Immature natural killer cell (primary cell): Measurements from ENCODE around the gene COL9A1. TPM values are rescaled to one million over a fixed set of nuclear protein-coding genes. Genes with fewer than 3 reads are reported as not detected.

ENCODE experiments used
- DNase-seq, 3 donors: peaks; one replicate each; pipeline ENCODE4 v3.0.0; 2022; ENCODE audit warnings: mixed read lengths in 1 of 3
- H3K27ac Mint-ChIP-seq, 6 donors: one replicate each; pipeline ENCODE4 v1.8.0; 2020; ENCODE audit warnings: mixed read lengths in 6 of 6, mild to moderate bottlenecking in 5 of 6, inconsistent platforms in 4 of 6, moderate library complexity in 3 of 6
- H3K27me3 Mint-ChIP-seq, 3 donors: one replicate each; pipeline ENCODE4 v1.8.0; 2020 to 2021; ENCODE audit warnings: low read depth in 3 of 3, mild to moderate bottlenecking in 3 of 3, mixed read lengths in 3 of 3, moderate library complexity in 3 of 3, inconsistent platforms in 1 of 3
- H3K36me3 Mint-ChIP-seq, 3 donors: one replicate each; pipeline ENCODE4 v1.8.0; 2020; ENCODE audit warnings: mixed read lengths in 3 of 3, inconsistent platforms in 2 of 3, mild to moderate bottlenecking in 2 of 3
- H3K4me1 Mint-ChIP-seq, 2 donors: one replicate each; pipeline ENCODE4 v1.8.0; 2020; ENCODE audit warnings: inconsistent platforms in 2 of 2, mild to moderate bottlenecking in 2 of 2, mixed read lengths in 2 of 2, moderate library complexity in 1 of 2
- H3K4me3 Mint-ChIP-seq, 5 donors: one replicate each; pipeline ENCODE4 v1.8.0; 2020; ENCODE audit warnings: mild to moderate bottlenecking in 5 of 5, mixed read lengths in 5 of 5, inconsistent platforms in 3 of 5, moderate library complexity in 3 of 5
- H3K9me3 Mint-ChIP-seq, 6 donors: one replicate each; pipeline ENCODE4 v1.8.0; 2020; ENCODE audit warnings: mild to moderate bottlenecking in 6 of 6, mixed read lengths in 6 of 6, inconsistent platforms in 4 of 6, moderate library complexity in 3 of 6
- polyA plus RNA-seq, 3 donors: library from polyadenylated mRNA; unstranded; fragments of 300-500 nt; fragmentation: Illumina TruSeq; gene quantifications; one replicate each; pipeline ENCODE4 v1.2.3, GENCODE V29; 2021

Gene COL9A1
- polyA plus RNA-seq, 3 donors from 2014 or later: not detected

DNA sequence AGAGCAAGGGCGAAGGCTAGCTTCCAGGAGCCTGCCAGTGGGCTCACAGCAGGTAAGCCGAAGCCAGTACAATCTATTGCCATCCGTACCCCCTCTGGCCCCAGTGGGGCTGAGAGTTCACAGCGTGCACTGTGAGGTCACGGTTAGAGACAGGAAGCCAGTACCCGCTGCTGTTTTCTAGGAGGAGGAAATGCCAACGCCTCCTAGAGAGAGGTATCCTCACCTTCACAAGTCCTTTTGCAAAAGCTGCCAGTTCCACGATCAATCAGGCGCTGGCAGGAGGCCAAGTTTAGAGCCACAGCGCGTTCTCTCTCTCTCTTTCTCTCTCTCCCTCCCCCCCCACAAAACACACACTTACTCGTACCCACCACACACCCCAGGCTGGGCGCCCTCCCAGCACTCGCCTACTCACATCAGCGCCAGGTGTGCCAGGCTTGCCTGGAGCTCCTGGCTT is 22.5 kb downstream of the COL9A1 start:
- Mint-ChIP-seq H3K4me1 (no peaks in the 10 kb centered on the region), H3K27me3 (peaks cover 0 to 5% (median 3%) of the 10 kb centered on the region in 3 donors), H3K27ac (no peak overlapping the region), H3K4me3 (no peak overlapping the region), H3K36me3 (no peaks in the 10 kb centered on the region), H3K9me3 (peaks cover 0 to 2% (median 0%) of the 10 kb centered on the region in 6 donors)
- DNase-seq: no peak

DNA sequence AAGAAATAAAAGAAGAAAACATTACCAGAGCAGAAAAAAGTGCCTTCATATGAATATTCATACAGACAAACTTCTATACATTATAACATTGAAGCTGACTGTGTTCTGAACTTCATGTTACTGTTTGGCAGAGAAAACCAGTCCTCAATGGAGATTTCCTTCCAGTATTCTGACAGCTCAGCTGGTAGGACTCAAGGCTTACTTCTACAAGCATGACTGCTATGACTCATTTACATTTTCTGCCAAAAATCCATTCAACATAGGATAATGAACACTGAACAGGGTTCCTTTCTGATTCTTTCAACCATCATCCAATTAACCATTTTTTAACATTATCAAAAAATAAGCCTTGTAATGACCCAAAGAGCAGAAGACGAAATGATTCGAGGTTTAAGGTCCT is 25.4 kb downstream of the COL9A1 start:
- H3K27me3 Mint-ChIP-seq: peaks cover 0 to 5% (median 3%) of the 10 kb centered on the region in 3 donors
- H3K4me1 Mint-ChIP-seq: no peaks in the 10 kb centered on the region
- DNase-seq: no peak
- H3K27ac Mint-ChIP-seq: no peak overlapping the region
- no peak overlapping the region for H3K4me3 Mint-ChIP-seq
- peaks cover 0 to 5% (median 0%) of the 10 kb centered on the region in 6 donors for H3K9me3 Mint-ChIP-seq
- no peaks in the 10 kb centered on the region for H3K36me3 Mint-ChIP-seq

DNA sequence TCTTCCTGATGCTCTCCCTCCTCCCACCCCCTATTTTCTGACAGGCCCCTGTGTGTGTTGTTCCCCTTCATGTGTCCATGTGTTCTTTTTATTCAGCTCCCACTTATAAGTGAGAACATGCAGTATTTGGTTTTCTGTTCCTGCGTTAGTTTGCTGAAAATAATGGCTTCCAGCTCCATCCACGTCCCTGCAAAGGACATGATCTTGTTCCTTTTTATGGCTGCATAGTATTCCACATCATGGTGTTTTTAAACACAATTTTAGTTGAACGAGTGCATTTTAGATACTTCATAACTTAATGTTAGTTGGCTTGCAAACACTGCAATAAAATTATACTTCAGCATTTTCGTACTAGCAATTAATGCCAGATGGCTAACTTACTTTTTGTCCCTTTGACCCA is 28.5 kb downstream of the COL9A1 start:
- no peak for DNase-seq
- H3K27ac Mint-ChIP-seq: no peak overlapping the region
- H3K9me3 Mint-ChIP-seq: peaks cover 0 to 5% (median 0%) of the 10 kb centered on the region in 6 donors
- H3K36me3 Mint-ChIP-seq: no peaks in the 10 kb centered on the region
- H3K4me1 Mint-ChIP-seq: no peaks in the 10 kb centered on the region
- H3K27me3 Mint-ChIP-seq: peaks cover 0 to 2% (median 0%) of the 10 kb centered on the region in 3 donors
- H3K4me3 Mint-ChIP-seq: no peak overlapping the region

DNA sequence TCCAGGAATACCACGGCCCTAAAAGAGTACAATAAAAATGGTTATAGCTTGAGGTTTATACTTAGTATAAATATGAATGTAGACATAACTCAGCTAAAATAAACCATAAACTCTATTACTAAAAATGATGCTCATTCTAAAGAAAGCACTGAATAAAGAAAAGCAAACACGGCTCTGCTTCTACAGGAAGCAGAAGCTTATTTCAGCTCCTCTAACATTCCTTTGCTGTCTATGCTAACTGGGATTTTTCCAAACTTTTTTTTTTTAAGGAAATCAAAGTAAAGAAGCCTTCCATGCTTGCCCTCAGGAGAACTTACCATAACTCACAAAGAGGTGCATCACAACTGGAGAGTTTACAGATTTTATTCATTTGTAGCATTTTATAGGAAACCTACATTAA is 30.8 kb downstream of the COL9A1 start:
- no peak for DNase-seq
- no peak overlapping the region for H3K4me3 Mint-ChIP-seq
- H3K9me3 Mint-ChIP-seq: peaks cover 0 to 5% (median 0%) of the 10 kb centered on the region in 6 donors
- H3K36me3 Mint-ChIP-seq: no peaks in the 10 kb centered on the region
- H3K27me3 Mint-ChIP-seq: peaks cover 0 to 4% (median 1%) of the 10 kb centered on the region in 3 donors
- no peak overlapping the region for H3K27ac Mint-ChIP-seq
- H3K4me1 Mint-ChIP-seq: no peaks in the 10 kb centered on the region

DNA sequence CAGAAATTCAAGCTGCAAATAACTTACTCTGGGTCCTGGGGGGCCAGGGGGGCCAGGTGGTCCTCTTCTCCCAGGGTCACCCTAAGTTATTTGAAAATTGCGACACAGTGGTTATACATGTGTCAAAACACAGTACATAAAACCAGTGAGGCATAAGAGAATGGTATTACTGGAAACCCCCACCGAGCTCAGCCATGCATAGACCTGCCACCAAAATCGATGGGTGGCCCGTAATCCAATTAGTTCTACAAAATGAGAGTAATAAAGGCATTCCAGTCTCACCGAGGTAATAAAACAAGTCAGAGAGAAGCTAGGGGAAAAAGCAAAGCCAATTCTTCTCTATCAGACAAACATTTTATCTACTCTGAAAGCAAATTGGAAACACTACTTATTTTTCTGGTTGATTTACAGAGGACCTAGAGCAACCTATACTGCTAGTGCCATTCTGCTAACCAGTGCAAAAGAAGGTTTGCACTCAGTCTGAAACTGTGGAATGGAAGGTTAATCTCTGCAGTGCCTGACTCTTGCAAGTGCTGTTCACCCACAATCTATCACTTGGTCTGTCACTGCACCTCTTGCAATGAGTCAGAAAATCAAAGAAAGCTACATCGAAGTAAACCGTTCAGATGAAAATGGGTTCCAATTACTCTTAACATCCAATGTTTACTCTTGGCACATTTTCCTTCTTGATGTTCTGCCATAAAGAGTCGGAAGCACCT is 32.4 kb downstream of the COL9A1 start:
- peaks cover 0 to 4% (median 1%) of the 10 kb centered on the region in 3 donors for H3K27me3 Mint-ChIP-seq
- H3K36me3 Mint-ChIP-seq: no peaks in the 10 kb centered on the region
- H3K9me3 Mint-ChIP-seq: peaks cover 0 to 5% (median 0%) of the 10 kb centered on the region in 6 donors
- H3K4me3 Mint-ChIP-seq: no peak overlapping the region
- H3K4me1 Mint-ChIP-seq: no peaks in the 10 kb centered on the region
- no peak overlapping the region for H3K27ac Mint-ChIP-seq
- DNase-seq: no peak

DNA sequence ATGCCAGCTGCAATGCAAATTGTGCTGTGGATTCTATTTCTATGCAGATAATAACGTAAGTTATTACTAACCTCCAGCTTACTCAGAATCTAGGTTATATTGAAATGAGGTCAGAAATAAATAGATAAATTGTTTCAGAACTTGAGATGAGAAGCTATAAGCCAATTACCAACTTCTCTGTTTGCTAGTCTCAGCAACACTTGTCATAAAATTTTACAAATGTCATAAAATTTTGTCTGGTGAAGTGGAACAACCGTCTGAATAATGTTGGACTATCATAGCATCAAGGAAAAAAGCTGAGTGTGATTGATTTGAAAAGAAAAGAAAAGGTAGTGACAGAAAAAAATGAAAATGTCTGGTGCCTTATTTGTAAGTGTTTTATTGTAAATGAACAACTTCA is 36.7 kb downstream of the COL9A1 start:
- Mint-ChIP-seq H3K27ac (no peak overlapping the region), H3K9me3 (no peaks in the 10 kb centered on the region), H3K36me3 (no peaks in the 10 kb centered on the region), H3K27me3 (peaks cover 0 to 4% (median 1%) of the 10 kb centered on the region in 3 donors), H3K4me3 (no peak overlapping the region), H3K4me1 (no peaks in the 10 kb centered on the region)
- DNase-seq: no peak

DNA sequence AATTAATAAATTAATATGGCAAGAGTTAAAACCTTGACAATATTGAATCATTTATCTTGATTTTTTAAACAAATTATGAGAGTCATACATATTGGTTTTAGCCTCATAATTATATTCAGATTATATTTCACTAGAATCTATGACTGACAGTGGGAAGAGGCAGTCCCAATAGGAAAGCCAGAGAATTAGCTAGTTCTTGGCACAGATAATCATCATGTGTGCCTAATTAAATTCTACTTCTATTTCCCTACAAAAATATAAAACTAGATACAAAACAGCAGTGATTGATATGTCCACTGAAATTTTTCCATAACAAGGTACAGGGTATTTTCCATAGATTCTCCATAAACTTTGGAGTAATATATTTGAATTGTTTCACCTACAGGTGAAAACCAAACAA is 38.6 kb downstream of the COL9A1 start:
- Mint-ChIP-seq H3K36me3 (peaks cover 0 to 3% (median 0%) of the 10 kb centered on the region in 3 donors), H3K27me3 (peaks cover 0 to 4% (median 1%) of the 10 kb centered on the region in 3 donors), H3K27ac (no peak overlapping the region), H3K9me3 (no peaks in the 10 kb centered on the region), H3K4me1 (no peaks in the 10 kb centered on the region), H3K4me3 (no peak overlapping the region)
- no peak for DNase-seq

DNA sequence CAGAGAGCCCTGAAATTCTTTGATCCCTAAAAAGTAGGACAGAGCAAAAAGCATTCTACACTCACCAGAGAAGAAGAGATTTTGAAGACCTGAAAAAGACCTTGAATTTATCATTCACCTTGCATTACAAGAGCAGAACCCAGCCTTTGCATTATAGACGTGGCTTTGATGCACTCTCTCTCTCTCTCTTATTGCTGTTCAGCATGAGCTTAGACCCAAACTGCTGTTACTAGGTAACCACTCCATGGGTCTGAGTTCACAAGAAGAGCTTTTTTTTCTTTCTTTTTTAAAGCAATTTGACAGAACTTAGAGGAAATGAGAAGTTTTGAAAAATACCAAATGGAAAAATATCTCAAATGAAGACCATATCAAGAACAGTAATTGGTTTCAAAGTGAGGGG is 44.4 kb downstream of the COL9A1 start:
- Mint-ChIP-seq H3K9me3 (peaks cover 0 to 3% (median 0%) of the 10 kb centered on the region in 6 donors), H3K36me3 (peaks cover 0 to 3% (median 0%) of the 10 kb centered on the region in 3 donors), H3K27me3 (no peaks in the 10 kb centered on the region), H3K4me1 (no peaks in the 10 kb centered on the region), H3K27ac (no peak overlapping the region), H3K4me3 (no peak overlapping the region)
- DNase-seq: no peak

DNA sequence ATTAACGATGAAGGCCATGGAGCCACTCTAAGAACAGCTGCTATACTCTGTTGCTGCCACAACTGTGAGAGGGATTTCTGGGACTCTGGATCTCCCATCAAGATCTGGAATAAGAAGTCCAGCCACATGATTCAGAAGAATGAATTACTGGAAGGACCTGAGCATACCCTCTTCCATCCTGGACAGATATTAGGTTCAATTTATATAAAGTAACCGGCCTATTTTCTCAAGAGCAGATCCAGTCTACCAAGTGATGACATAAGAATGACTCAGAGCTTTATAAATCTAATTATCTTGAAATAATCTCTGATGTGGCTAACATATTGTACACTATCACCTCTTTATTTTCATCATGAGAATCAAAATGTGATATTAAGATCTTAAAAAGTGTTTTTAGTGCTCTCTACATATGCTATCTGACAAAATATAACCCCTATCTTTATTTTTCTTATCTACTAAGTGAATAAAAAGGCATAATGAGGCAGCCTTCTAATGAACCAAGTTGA is 45.1 kb downstream of the COL9A1 start:
- Mint-ChIP-seq H3K9me3 (peaks cover 0 to 3% (median 0%) of the 10 kb centered on the region in 6 donors), H3K4me3 (no peak overlapping the region), H3K4me1 (no peaks in the 10 kb centered on the region), H3K36me3 (peaks cover 0 to 3% (median 0%) of the 10 kb centered on the region in 3 donors), H3K27ac (no peak overlapping the region), H3K27me3 (no peaks in the 10 kb centered on the region)
- DNase-seq: no peak

DNA sequence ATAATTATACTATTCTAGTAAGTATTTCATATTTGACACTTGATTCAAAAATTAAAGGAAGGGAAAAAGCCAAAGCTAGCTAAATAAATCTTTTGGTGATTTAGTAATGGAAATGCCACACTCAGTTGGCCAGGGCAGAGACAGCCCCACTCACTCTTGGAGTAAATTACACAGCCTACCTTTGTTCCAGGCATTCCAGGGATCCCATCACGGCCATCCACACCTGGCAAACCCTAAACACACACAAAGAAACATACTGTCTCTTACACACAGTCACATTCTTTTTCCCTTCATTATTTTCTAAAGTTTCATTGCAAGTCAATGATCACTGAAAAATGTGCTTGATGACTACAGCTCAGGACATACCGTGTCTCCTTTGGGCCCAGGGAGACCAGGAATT is 48.1 kb downstream of the COL9A1 start:
- no peak overlapping the region for H3K27ac Mint-ChIP-seq
- H3K4me3 Mint-ChIP-seq: no peak overlapping the region
- H3K4me1 Mint-ChIP-seq: no peaks in the 10 kb centered on the region
- H3K36me3 Mint-ChIP-seq: peaks cover 0 to 3% (median 0%) of the 10 kb centered on the region in 3 donors
- H3K27me3 Mint-ChIP-seq: no peaks in the 10 kb centered on the region
- peaks cover 0 to 3% (median 0%) of the 10 kb centered on the region in 6 donors for H3K9me3 Mint-ChIP-seq
- no peak for DNase-seq

DNA sequence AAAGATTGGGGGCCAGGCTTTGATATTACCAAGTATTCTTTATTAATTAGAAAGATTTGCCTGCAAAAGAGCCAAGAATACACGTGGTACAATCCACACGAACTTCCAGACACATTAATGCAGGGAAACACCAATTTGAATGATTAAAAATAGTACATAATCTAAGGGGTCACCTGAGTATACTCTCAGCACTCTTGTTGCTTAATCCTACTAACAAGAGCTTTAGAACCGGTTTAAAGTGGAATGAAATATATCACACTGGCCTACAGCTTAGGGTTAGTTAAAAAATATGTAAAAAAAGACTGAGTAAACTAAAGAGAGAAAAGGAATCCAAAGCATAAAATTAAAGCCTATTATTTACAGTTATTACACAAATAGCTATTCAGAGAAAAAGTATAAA is 49.0 kb downstream of the COL9A1 start:
- no peak for DNase-seq
- Mint-ChIP-seq H3K4me3 (no peak overlapping the region), H3K27ac (no peak overlapping the region), H3K4me1 (no peaks in the 10 kb centered on the region), H3K27me3 (peaks cover 0 to 4% (median 0%) of the 10 kb centered on the region in 3 donors), H3K36me3 (no peaks in the 10 kb centered on the region), H3K9me3 (peaks cover 0 to 6% (median 0%) of the 10 kb centered on the region in 6 donors)

DNA sequence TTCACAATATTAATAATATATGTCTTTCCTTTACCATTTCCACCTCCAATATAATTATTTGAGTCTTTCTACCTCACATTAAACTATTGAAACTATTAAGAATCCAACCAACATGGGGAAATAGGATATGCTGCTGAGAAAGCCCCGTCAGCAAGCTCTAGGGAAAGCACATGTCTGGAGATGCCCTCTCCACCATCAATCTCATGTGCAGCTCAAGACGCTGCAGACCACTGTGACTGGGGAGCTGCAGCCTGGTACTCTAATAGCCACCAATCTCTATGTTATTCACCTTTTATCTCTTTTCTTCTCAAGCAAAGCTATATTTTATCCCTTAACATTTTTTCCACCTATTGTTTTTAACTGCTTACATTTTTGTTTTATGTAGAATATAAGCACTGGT is 50.3 kb downstream of the COL9A1 start:
- no peak overlapping the region for H3K4me3 Mint-ChIP-seq
- H3K36me3 Mint-ChIP-seq: no peaks in the 10 kb centered on the region
- no peak overlapping the region for H3K27ac Mint-ChIP-seq

DNA sequence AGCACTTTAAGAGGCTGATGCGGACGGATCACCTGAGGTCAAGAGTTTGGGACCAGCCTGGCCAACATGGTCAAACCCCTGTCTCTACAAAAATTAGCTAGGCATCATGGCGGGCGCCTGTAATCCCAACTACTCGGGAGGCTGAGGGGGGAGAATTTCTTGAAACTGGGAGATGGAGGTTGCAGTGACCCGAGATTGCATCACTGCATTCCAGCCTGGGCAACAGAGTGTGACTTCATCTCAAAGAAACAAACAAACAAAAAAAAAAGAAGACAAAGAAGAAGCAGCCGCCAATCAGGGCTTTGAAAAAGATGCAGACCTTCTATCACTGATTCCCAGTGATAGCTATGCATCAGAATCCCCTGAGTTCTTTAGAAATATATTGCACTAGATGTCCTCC is 56.8 kb downstream of the COL9A1 start:
- Mint-ChIP-seq H3K9me3 (peaks cover 0 to 5% (median 0%) of the 10 kb centered on the region in 6 donors), H3K27ac (no peak overlapping the region), H3K27me3 (peaks cover 0 to 4% (median 3%) of the 10 kb centered on the region in 3 donors), H3K4me3 (no peak overlapping the region), H3K36me3 (no peaks in the 10 kb centered on the region), H3K4me1 (no peaks in the 10 kb centered on the region)
- no peak for DNase-seq

More for the DNA sequence above, 50.3 kb downstream of the COL9A1 start:
- no peak for DNase-seq
- Mint-ChIP-seq H3K4me1 (no peaks in the 10 kb centered on the region), H3K27me3 (peaks cover 0 to 4% (median 0%) of the 10 kb centered on the region in 3 donors), H3K9me3 (peaks cover 0 to 8% (median 0%) of the 10 kb centered on the region in 6 donors)

DNA sequence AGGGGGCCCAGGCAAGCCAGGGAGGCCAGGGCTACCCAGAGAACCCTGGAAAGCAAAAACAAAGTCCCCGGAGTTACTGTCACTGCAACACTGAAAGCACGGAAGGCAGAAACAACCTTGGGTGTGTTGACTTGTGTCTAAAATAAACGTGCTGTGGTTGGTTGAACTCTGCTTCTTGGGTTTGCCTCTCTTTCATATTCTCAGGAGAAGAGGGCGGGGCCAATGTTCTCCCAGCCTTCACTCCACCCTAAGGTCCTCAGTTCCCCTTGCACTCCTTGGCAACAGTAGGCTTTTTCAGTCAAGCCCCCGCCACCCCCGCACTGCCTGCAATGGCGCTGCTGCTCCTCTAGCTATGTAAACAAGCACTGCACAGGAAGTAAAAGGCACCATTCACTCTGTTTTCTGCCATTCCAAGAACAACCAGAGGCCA is 60.9 kb downstream of the COL9A1 start:
- Mint-ChIP-seq H3K27me3 (peaks cover 0 to 5% (median 2%) of the 10 kb centered on the region in 3 donors), H3K36me3 (no peaks in the 10 kb centered on the region), H3K27ac (no peak overlapping the region)

More for the DNA sequence above, 60.9 kb downstream of the COL9A1 start:
- peaks cover 0 to under 1% (median 0%) of the 10 kb centered on the region in 6 donors for H3K9me3 Mint-ChIP-seq
- no peaks in the 10 kb centered on the region for H3K4me1 Mint-ChIP-seq
- no peak overlapping the region for H3K4me3 Mint-ChIP-seq
- DNase-seq: no peak
